GM19023 (cell line): ENCODE measurements around the gene LGI1.

ENCODE experiments used
- ATAC-seq: cut with Tn5 transposase; IDR thresholded peaks from one replicate; pipeline ENCODE4 v1.9.1; 2021; ENCODE audit warnings: mild to moderate bottlenecking, moderate library complexity; ENCODE audit not compliant: unreplicated experiment

LGI1 gene

GRCh38 chr10:93754761-93755160 is 3.0 kb upstream of the LGI1 start:
- ATAC-seq = no peak

DNA sequence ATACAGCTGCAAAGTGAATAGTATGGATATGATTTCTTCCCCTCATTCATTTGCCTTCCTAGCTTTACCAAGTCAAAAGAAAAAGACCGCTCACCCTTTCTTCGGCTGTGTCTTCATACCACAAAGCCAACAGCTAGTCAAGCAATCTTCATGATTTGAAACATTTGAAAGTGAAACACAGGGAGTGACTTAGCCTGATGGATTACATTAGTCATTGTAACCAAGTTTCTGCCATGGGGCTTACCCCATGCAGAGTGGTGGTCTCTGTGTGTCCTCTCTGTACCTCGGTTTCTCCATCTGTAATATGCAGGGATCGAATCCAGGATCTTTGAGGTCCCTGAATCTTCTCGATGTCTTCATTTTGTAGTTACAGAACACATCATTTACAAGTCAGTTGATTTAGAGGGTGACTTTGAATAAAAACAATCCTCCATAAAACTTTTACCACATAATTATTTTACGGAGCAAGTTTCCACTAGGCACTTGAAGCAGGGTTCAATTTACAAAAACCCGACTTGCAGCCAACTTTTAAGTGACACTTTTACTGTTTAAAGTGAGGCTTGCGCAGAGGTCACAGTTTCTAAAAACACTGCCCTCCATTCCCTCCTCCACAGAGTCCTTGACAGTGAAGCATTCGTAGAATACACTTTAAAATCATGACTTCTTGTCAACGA is 2.2 kb upstream of the LGI1 start:
- no peak for ATAC-seq

DNA sequence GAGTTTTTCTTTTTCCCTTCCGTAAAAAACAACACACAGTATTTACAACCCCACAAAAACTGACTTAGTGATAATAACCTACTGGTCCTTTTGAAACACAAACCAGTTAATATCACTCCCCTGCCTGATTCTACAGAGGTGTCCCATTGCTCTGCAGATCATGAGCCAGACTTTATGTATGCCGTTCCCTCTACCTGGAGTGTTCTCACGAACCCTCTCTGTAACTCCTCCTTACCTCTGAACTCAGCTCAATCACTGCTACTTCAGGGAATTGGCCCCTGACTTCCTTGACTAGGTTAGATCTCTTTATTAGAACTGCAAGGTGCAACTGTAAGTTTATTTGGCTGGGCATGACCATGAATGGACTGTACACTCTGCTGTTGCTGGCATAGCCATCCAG is 1.6 kb upstream of the LGI1 start:
- ATAC-seq = no peak

- ATAC-seq = no peak
Measured at GRCh38 chr10:93757136-93757535, 600 bp upstream of the LGI1 start.

DNA sequence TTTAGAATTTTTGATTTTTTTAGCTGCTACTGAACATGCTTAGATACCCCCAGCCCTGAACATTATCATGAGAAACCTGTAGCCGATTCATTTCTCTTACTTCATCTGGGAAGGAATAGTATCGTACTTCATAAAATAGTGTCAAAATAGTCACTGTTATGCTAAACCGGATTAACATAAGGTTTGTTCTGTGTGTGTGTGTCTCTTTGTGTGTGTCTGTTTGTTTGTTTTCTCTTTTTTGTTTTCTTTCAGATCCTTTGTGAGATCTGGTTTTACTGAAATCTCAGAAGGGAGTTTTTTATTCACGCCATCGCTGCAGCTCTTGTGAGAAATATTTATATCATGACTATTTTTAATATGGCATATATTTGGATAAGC is 761 bp downstream of the LGI1 start:
- no peak for ATAC-seq

DNA sequence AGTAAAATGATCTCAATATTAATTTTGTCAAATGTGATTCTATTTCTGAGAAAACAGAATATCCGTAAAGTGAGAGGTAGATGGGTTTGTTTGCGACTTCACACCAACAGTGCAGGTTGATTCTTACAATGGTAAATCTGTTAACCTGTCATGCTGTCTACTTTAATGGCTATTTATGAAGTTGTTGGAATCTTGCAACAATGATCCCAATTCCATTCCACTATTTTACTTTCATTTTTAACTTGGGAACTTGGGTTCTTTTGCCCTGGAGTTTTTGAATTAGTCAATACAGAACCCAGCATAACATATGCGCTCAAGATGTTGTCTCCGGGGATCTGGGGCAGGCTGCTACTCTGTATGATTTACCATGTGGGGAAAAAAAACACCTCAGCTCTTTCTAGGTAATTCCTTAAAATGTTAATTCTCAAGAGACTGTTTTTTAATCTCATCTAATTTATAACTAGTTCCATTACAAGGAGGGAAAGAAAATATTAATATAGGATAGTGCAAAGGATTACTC is 1.2 kb downstream of the LGI1 start:
- ATAC-seq = no peak

DNA sequence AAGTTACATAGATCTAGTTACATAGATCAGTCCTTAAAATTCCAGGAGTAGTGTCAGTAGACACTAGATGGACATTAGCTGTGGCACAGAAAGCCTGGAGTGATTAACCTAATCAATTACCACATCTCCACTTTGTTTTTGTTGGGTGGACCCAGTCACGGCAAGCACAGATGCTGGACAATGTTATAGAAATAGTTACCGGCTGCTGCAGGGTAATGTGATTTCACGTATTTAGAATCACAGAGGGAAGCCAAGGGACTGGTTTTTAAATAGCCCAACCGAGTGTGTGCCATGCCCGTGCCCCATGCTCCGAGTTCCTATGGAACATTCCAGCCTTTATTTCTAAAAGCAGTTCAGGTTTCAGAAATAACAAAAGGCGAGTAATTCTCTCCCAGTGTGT is 2.8 kb downstream of the LGI1 start:
- ATAC-seq = no peak

GRCh38 chr10:93762979-93763391 is 5.2 kb downstream of the LGI1 start:
- ATAC-seq = peak; percentile 52

- no peak for ATAC-seq
Measured at GRCh38 chr10:93766918-93767317, 9.2 kb downstream of the LGI1 start.

DNA sequence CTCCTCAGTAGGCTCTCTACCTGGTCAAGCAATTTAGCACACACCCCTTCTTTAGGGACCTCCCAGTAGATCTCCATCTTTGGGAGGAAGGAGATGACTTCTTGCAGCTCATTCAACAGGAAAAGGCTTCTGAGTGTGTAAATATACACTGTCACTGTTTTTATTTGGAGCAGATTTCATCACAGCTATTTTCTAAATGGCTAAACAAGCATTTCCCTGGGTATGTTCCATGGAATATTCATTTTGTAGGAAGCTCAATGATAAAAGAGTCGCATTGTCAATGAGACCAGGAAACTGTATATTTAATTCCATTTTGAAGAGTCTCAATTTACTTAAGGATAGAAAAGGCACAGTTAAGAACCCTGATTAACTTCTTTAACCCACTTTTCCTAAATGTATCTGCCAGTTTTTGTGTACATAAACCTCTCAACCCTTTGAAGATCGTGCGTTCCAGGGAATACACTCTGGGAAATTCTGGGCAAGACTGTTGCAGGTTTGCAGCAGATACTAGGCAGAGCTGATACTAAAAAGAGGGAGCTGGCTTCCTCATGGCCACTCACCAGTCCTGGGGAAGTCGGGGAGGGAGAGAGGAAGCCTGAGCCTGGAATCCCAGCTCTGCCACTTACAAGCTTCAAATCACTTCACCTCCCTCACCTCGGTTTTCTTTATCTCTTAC is 10.1 kb downstream of the LGI1 start:
- ATAC-seq = no peak

GRCh38 chr10:93768892-93769291 is 11.2 kb downstream of the LGI1 start:
- ATAC-seq = no peak

GRCh38 chr10:93771354-93771753 is 13.6 kb downstream of the LGI1 start:
- ATAC-seq = no peak

DNA sequence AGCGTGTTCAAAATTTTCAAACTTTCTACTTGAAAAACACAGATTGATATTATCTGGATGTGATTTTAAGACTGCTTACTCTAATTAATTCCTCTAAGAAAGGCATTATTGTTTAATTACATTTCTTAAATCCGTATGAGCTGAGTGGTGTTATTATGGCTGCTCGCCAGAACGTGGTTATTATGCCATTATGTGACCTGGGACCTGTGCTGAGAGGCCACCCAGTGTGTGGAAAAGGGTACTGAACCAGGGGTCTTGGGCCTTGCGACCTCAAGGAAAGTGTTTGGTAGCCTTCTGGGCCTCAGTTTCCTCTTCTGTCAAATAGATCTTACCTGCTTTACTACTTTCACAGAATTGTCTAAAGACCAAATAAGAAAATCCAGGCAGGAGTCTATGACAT is 15.4 kb downstream of the LGI1 start:
- no peak for ATAC-seq

DNA sequence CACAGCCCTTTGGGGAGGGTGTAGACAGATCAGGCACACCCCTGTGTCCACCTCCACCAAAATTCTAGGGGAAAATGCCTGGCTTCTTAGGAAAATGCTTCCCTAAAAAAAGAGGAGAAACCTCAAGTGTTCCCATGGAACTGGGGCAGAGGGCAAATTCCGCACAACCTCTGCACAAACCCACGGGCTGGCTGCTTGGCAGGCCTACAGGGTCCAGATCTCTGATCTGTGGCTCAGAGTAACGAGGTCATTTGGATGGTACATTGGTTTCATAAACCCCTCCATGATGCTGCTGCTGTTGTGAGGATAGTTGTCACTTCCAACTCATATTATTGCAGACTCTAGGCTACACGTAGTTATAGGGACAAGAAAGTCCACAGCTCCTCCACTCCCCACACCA is 16.0 kb downstream of the LGI1 start:
- ATAC-seq = no peak

- no peak for ATAC-seq
Measured at GRCh38 chr10:93775356-93775755, 17.6 kb downstream of the LGI1 start.

GRCh38 chr10:93777092-93777491 is 19.4 kb downstream of the LGI1 start:
- ATAC-seq = no peak

GRCh38 chr10:93784059-93784458 is 26.3 kb downstream of the LGI1 start:
- no peak for ATAC-seq

DNA sequence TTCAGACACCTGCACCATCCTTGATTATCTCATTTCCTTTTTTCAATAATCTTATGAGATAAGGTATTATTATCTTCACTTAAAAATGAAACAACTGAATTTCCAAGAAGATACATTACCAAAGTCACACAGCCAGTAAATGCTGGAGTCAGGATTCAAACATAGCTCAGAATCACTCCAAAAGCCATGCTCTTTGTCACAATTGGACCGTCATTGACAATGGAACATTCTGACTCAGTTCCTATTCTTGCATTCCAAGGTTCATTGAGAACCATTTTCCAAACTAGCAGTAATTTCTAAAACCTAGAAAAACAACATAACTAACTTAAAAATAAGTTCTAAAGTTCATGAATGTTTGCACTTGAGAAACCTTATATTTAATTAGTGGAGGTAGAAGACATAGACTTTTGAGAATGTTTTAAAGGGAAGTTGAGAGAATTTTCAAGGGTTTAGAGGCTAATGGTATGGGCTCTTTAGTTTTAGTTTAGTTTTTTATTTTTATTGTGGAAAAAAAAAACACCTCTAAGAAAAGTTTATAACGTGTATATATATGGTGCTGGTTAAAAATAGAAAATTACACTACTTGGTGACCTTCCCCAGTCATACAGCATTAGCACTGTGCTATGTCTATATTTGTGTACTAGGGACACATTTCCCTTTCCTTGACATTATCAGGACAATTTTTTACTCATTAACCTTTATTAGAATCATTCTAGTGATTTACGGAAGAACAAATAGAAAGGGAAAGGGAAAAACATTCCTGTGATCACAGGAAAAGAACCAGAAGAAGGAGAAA is 30.9 kb downstream of the LGI1 start:
- ATAC-seq = no peak

DNA sequence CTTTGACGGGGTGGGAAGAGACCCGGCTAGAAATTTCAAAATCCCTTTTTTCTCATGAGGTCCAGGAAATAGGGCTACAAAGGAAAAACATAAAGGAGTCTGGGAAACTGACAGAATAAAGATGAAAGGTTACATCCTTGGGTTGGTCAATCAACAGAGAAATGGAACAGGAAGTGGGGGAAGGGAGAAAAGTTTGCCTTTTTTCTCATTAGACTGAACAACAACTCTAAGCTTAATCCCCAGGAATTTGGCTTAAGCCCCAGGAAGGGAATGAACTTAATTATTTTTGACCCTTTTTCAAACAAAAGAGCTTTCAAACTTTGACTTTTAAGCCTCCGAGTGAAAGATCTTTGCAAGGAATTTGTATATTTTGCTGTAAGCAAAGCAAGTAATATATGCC is 32.7 kb downstream of the LGI1 start:
- no peak for ATAC-seq

- ATAC-seq = no peak
Measured at GRCh38 chr10:93796167-93796566, 38.4 kb downstream of the LGI1 start.

DNA sequence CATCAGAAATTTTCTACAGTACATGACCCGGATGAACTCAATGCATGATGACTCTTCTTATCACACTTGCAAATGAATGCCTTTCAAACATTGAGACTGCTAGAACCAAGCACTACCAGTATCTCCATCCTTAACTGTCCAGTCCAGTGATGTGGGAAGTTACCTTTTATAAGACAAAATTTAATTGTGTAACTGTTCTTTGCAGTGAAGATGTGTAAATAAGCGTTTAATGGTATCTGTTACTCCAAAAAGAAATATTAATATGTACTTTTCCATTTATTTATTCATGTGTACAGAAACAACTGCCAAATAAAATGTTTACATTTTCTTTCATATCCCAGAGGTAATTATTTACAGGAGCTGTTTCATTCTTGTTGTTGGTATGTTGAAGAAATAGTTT is 40.1 kb downstream of the LGI1 start:
- no peak for ATAC-seq

- no peak for ATAC-seq
Measured at GRCh38 chr10:93799155-93799708, 41.5 kb downstream of the LGI1 start.
